Epithelial cell of esophagus (primary cell): ENCODE data around the gene SV2C.
A peak's percentile ranks its signal among the peaks of the same experiment; 100 is the strongest.

ENCODE experiments used
- DNase-seq: peaks from one replicate; pipeline ENCODE4 v3.0.0; 2010; ENCODE audit warnings: low read depth
- H3K4me3 ChIP-seq: 2 replicates; pipeline ENCODE4 v1.5.1; 2011; ENCODE audit warnings: mild to moderate bottlenecking, low read length, control low read depth
- TF ChIP-seq, protein P1 (sequence below): IDR thresholded peaks from 2 replicates; pipeline ENCODE4 v1.5.1; 2011; ENCODE audit warnings: low read depth, mild to moderate bottlenecking, low read length, control low read depth, inconsistent platforms; ENCODE audit not compliant: insufficient read depth; ENCODE audit errors: missing control alignments

The SV2C gene

GRCh38 chr5:76104027-76104426, 20.8 kb downstream of the SV2C start:
- TF ChIP-seq, protein P1, sequence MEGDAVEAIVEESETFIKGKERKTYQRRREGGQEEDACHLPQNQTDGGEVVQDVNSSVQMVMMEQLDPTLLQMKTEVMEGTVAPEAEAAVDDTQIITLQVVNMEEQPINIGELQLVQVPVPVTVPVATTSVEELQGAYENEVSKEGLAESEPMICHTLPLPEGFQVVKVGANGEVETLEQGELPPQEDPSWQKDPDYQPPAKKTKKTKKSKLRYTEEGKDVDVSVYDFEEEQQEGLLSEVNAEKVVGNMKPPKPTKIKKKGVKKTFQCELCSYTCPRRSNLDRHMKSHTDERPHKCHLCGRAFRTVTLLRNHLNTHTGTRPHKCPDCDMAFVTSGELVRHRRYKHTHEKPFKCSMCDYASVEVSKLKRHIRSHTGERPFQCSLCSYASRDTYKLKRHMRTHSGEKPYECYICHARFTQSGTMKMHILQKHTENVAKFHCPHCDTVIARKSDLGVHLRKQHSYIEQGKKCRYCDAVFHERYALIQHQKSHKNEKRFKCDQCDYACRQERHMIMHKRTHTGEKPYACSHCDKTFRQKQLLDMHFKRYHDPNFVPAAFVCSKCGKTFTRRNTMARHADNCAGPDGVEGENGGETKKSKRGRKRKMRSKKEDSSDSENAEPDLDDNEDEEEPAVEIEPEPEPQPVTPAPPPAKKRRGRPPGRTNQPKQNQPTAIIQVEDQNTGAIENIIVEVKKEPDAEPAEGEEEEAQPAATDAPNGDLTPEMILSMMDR = no peak
- no peak overlapping the region for H3K4me3 ChIP-seq
- peak; percentile 61 for DNase-seq

DNA sequence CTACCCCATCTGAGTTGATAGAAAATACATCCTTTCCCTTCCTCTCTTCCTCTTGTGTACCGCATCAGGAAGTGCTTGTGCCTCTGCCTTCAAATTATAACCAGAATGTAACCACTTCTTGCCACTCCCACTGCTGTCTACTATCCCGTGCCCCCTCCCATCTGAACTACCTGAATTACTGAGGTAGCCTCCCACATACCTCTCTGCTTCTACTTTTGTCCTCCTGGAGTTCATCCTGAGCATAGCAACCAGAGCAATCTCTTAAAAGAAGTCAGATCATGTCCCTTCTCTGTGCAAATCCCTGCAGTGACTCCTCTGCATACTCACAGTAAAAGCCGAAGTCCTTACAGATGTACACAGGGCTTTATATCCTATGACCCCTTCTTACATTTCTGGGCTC, 23.0 kb downstream of the SV2C start:
- DNase-seq = no peak
- TF ChIP-seq, protein P1 = no peak
- no peak overlapping the region for H3K4me3 ChIP-seq

GRCh38 chr5:76111477-76112174, 28.4 kb downstream of the SV2C start:
- TF ChIP-seq, protein P1 = no peak
- no peak overlapping the region for H3K4me3 ChIP-seq
- peak; percentile 3 for DNase-seq

DNA sequence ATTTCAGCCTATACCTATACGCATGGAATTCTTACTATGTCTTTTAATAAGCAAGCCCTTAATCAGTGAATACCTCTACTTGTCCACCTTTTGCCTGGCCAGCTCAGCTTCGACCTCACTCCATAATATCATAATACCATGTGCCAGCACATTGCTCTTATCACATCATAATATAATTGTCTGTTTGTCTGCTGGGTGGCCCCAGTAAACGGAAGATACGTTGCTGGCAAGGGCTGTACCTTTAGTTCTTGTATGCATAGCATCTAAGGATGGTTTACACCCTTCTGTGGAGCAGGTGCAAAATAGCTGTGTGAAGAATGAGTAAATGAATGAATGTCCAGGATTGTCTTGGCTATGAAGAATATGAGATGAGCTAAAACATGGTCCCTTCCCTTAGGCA, 29.9 kb downstream of the SV2C start:
- TF ChIP-seq, protein P1 = no peak
- DNase-seq = no peak
- no peak overlapping the region for H3K4me3 ChIP-seq

- no peak for DNase-seq
Measured at GRCh38 chr5:76114179-76114851, 31.1 kb downstream of the SV2C start.

GRCh38 chr5:76125346-76125745, 42.2 kb downstream of the SV2C start:
- H3K4me3 ChIP-seq = no peak overlapping the region
- TF ChIP-seq, protein P1 = no peak
- no peak for DNase-seq

More at GRCh38 chr5:76114179-76114851, 31.1 kb downstream of the SV2C start:
- TF ChIP-seq, protein P1 = no peak
- no peak overlapping the region for H3K4me3 ChIP-seq
